Transverse colon (tissue), 4 donors: ENCODE data around the gene NUMA1.

Source experiments
- EP300 ChIP-seq: sonication (generic); formaldehyde crosslinking; IDR thresholded peaks from one replicate; pipeline ENCODE4 v1.6.1; 2017; ENCODE audit warnings: antibody characterized with exemption, low read depth
- POLR2A ChIP-seq: fragments of 450-650 bp; IDR thresholded peaks from one replicate; pipeline ENCODE4 v1.6.1; 2016; ENCODE audit warnings: antibody characterized with exemption, mild to moderate bottlenecking, moderate library complexity
- POLR2AphosphoS5 ChIP-seq, 3 donors: sonication (generic); formaldehyde crosslinking; IDR thresholded peaks; one replicate each; pipeline ENCODE4 v1.6.1; 2016; ENCODE audit warnings: antibody characterized with exemption in 3 of 3
- TF ChIP-seq, protein P1 (sequence below), 5 experiments: fragments of 200-600 bp in 3 of 5; fragments of 450-650 bp in 2 of 5; sonication (generic) in 3 of 5; IDR thresholded peaks; 1 replicate in 2 of 5; 2 replicates in 3 of 5; pipeline ENCODE4 v1.5.1; 2016 to 2017; ENCODE audit warnings: antibody characterized with exemption in 5 of 5, inconsistent platforms in 3 of 5, mild to moderate bottlenecking in 2 of 5, moderate library complexity in 1 of 5

DNA sequence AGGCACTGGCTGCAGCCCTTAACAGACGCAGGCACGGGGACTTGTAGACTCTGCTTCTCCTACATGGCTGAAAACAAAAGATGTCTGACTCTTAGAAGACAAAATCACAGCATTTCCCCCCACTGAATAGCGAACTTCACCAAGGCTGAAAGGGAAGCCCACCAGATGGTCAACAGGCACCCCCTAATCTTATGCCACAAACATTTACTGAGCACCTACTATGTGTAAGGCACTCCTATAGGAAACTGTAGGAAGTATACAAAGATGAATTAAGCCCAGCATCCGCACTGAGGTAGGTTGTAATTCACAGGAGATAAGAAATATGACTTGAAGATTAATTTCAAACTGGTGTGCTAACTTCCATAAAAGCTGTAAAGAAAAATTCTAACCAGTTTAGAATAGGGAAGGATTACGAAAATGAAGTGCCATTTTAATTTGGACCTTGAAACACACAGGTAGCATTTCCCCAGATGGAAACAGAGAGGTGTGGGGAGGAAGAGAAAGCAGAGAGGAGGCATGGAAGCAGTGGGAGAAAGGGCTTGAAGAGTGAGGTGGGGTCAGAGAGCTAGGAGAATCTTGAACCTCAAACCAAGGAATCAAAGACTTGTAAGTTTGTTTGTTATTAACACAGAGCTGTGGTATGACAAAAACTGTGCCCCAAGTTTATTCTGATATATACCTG is 38.1 kb downstream of the NUMA1 start:
- TF ChIP-seq POLR2AphosphoS5 (IDR thresholded peaks at IDR 0.05) (no peak), POLR2A (no peak), EP300 (no peak)
- TF ChIP-seq, protein P1, sequence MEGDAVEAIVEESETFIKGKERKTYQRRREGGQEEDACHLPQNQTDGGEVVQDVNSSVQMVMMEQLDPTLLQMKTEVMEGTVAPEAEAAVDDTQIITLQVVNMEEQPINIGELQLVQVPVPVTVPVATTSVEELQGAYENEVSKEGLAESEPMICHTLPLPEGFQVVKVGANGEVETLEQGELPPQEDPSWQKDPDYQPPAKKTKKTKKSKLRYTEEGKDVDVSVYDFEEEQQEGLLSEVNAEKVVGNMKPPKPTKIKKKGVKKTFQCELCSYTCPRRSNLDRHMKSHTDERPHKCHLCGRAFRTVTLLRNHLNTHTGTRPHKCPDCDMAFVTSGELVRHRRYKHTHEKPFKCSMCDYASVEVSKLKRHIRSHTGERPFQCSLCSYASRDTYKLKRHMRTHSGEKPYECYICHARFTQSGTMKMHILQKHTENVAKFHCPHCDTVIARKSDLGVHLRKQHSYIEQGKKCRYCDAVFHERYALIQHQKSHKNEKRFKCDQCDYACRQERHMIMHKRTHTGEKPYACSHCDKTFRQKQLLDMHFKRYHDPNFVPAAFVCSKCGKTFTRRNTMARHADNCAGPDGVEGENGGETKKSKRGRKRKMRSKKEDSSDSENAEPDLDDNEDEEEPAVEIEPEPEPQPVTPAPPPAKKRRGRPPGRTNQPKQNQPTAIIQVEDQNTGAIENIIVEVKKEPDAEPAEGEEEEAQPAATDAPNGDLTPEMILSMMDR (IDR thresholded peaks at IDR 0.05), result no peak
